SK-N-MC (cell line): ENCODE data around the gene SLF2.
"Not testable (repeated sequence)": the region's sequence is repeated elsewhere in the genome, so short reads cannot be mapped to it uniquely, and the experiment has no call there.

Experiments
- DNase-seq: peaks from one replicate; pipeline ENCODE4 v3.0.0-alpha.2; 2011; ENCODE audit warnings: low read depth, low spot score
- H3K27ac ChIP-seq: fragments of 200-600 bp; sonication (generic); 2 replicates; pipeline ENCODE4 v1.5.1; 2016; ENCODE audit warnings: mixed run types
- H3K36me3 ChIP-seq: fragments of 200-600 bp; sonication (generic); 2 replicates; pipeline ENCODE4 v1.6.1; 2017; ENCODE audit warnings: antibody characterized with exemption, low read length, mixed read lengths; ENCODE audit not compliant: insufficient read depth
- H3K4me3 ChIP-seq: fragments of 200-600 bp; sonication (generic); 2 replicates; pipeline ENCODE4 v1.5.1; 2016
- H3K9ac ChIP-seq: fragments of 200-600 bp; sonication (generic); 2 replicates; pipeline ENCODE4 v1.8.0; 2017; ENCODE audit warnings: mixed run types, mixed read lengths; ENCODE audit not compliant: insufficient read length
- H3K9me3 ChIP-seq: fragments of 200-600 bp; sonication (generic); 2 replicates; pipeline ENCODE4 v1.6.1; 2017; ENCODE audit warnings: low read depth, mild to moderate bottlenecking, antibody characterized with exemption, low read length, moderate library complexity, mixed read lengths
- EZH2 ChIP-seq: fragments of 200-600 bp; sonication (generic); IDR thresholded peaks from one replicate; pipeline ENCODE4 v1.6.1; 2017; ENCODE audit warnings: antibody characterized with exemption
- FOXP2 ChIP-seq: optimal IDR thresholded peaks from 2 replicates; pipeline ENCODE3; 2011; ENCODE audit warnings: mild to moderate bottlenecking, moderate library complexity; ENCODE audit not compliant: insufficient read depth; ENCODE audit errors: extremely low read length, control extremely low read depth
- POLR2AphosphoS5 ChIP-seq: IDR thresholded peaks from 2 replicates; pipeline ENCODE4 v1.6.1; 2012; ENCODE audit warnings: mild to moderate bottlenecking, low read depth, low read length, borderline replicate concordance

SLF2 gene

GRCh38 chr10:100968062-100968736, 55.4 kb downstream of the SLF2 start:
- Histone ChIP-seq H3K27ac (no peak overlapping the region), H3K4me3 (no peak overlapping the region), H3K36me3 (peaks cover under 1% of the 10 kb centered on the region; the same call in 1 of the 2 replicates), H3K9ac (no peak overlapping the region), H3K9me3 (no peaks in the 10 kb centered on the region)
- DNase-seq: no peak
- TF ChIP-seq POLR2AphosphoS5 (no peak), EZH2 (no peak), FOXP2 (no peak)

GRCh38 chr10:100968863-100969186, 56.1 kb downstream of the SLF2 start:
- Histone ChIP-seq H3K9ac (no peak overlapping the region), H3K36me3 (no peaks in the 10 kb centered on the region), H3K4me3 (no peak overlapping the region), H3K27ac (no peak overlapping the region), H3K9me3 (no peaks in the 10 kb centered on the region)
- DNase-seq: no peak
- TF ChIP-seq EZH2 (no peak), FOXP2 (no peak), POLR2AphosphoS5 (no peak)

GRCh38 chr10:100969187-100970075, 56.7 kb downstream of the SLF2 start, which contains the start of gene SEMA4G:
SEMA4G (plus strand) TSS chr10:100969504; CDS start chr10:100972913, 3,409 bp downstream.
- H3K9ac ChIP-seq: peak within 1 kb of the TSS; percentile 45
- no peaks in the 10 kb centered on the region for H3K9me3 ChIP-seq
- no peak within 1 kb of the TSS for H3K27ac ChIP-seq
- peak within 1 kb of the TSS; percentile 76 for H3K4me3 ChIP-seq
- TF ChIP-seq POLR2AphosphoS5: no peak
- no peak for TF ChIP-seq EZH2
- TF ChIP-seq FOXP2: no peak
- H3K36me3 ChIP-seq: no peaks in the 10 kb centered on the region
- no peak for DNase-seq

- Histone ChIP-seq H3K27ac (no peak overlapping the region), H3K4me3 (peak overlapping the region; percentile 76), H3K9ac (peak overlapping the region; percentile 45), H3K9me3 (no peaks in the 10 kb centered on the region), H3K36me3 (no peaks in the 10 kb centered on the region)
- TF ChIP-seq EZH2: no peak
- no peak for TF ChIP-seq FOXP2
- no peak for TF ChIP-seq POLR2AphosphoS5
- DNase-seq: no peak
Measured at GRCh38 chr10:100970076-100970913, 57.5 kb downstream of the SLF2 start.

GRCh38 chr10:100970914-100971811, 58.4 kb downstream of the SLF2 start:
- Histone ChIP-seq H3K9ac (no peak overlapping the region), H3K4me3 (no peak overlapping the region), H3K27ac (no peak overlapping the region), H3K9me3 (no peaks in the 10 kb centered on the region), H3K36me3 (no peaks in the 10 kb centered on the region)
- TF ChIP-seq EZH2: no peak
- no peak for TF ChIP-seq POLR2AphosphoS5
- TF ChIP-seq FOXP2: no peak
- DNase-seq: no peak

- Histone ChIP-seq H3K4me3 (no peak overlapping the region), H3K27ac (no peak overlapping the region), H3K36me3 (no peaks in the 10 kb centered on the region), H3K9me3 (no peaks in the 10 kb centered on the region), H3K9ac (no peak overlapping the region)
- TF ChIP-seq EZH2 (no peak), POLR2AphosphoS5 (no peak), FOXP2 (no peak)
- no peak for DNase-seq
Measured at GRCh38 chr10:100972115-100972903, 59.5 kb downstream of the SLF2 start.

GRCh38 chr10:100972904-100973535, 60.3 kb downstream of the SLF2 start:
- DNase-seq: no peak
- H3K9ac ChIP-seq: no peak overlapping the region
- H3K36me3 ChIP-seq: no peaks in the 10 kb centered on the region
- H3K27ac ChIP-seq: no peak overlapping the region
- TF ChIP-seq EZH2: no peak
- TF ChIP-seq POLR2AphosphoS5: no peak
- no peak for TF ChIP-seq FOXP2
- H3K9me3 ChIP-seq: no peaks in the 10 kb centered on the region
- no peak overlapping the region for H3K4me3 ChIP-seq

- H3K9me3 ChIP-seq, H3K9ac ChIP-seq, DNase-seq, H3K27ac ChIP-seq, H3K4me3 ChIP-seq, H3K36me3 ChIP-seq: not testable (repeated sequence)
Measured at GRCh38 chr10:100975397-100975796, 62.6 kb downstream of the SLF2 start.
